Left ventricle myocardium superior (tissue), 1 donor: ENCODE measurements around the gene ALS2CL. TPM values are rescaled to one million over a fixed set of nuclear protein-coding genes. Genes with fewer than 3 reads are reported as not detected.

Source experiments
- ATAC-seq: fragments of 200-7000 bp; cut with Tn5 transposase; one replicate; pipeline ENCODE4 v1.9.1; 2020; ENCODE audit warnings: mild to moderate bottlenecking, moderate library complexity
- DNase-seq: peaks from one replicate; pipeline ENCODE4 v3.0.0-alpha.2; 2020
- intact Hi-C: fragments of 100-400 bp; cut with micrococcal nuclease; formaldehyde crosslinking; loops from one replicate; pipeline ENCODE4 v1.11.0; 2022
- total RNA-seq: library from RNA; stranded (reverse); fragmentation: NEBNext Ultra II Directional; extraction: Animal tissue kit (Norgen Biotek cat#: 25700); gene quantifications from one replicate; pipeline ENCODE4 v1.2.1, GENCODE V29; 2021
- donor health status: DM: no; HTN: yes; CAD: no; lungs with severe emphysema.

Gene ALS2CL
- total RNA-seq, 1 donor from 2014 or later: 33.1 TPM

DNA sequence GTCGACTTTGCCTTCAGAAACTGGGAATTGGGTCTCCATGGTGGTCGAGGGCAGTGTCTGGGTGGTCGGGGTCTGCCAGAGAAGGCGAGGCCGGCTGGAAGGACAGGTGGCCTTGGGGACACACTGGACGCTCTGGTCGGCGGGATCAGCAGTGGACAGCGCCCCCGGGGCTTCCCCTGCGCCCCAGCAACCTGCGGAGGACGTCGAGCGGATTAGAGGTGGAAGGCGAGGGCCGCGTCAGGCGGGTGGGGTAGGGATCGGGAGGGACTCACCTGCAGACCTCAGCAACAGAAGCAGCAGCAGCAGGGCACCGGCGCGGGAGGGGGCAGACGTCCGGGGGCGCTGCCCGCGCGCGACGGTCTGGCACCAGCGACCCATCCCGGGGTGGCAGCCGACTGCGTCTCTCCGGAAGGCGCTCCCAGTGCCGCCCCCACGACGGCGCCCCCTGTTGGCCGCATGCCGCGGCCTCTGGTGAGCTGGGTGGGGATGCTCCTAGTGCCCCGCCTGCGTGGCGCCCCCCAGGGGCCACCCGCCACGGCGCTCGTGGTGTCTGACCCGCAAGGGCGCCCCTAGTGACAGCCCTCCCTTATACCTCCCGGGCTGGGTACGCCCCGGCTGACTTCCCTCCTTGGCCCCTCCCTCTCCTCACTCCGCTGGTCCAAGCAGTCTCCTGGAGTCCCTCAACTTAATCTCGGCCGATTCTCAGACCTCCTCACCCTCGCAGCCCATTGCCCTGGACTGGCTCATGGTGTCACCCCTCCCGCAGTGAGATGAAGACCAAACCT lies 24.2 kb upstream of the ALS2CL start, which contains the start of gene PRSS50:
Gene PRSS50 (minus strand): TSS at position 423 of the 785 bp plus-strand sequence. CDS start 45 bp downstream, at position 378.
- DNase-seq: no peak
- ATAC-seq: no peak
- intact Hi-C loops: no loop called here

DNA sequence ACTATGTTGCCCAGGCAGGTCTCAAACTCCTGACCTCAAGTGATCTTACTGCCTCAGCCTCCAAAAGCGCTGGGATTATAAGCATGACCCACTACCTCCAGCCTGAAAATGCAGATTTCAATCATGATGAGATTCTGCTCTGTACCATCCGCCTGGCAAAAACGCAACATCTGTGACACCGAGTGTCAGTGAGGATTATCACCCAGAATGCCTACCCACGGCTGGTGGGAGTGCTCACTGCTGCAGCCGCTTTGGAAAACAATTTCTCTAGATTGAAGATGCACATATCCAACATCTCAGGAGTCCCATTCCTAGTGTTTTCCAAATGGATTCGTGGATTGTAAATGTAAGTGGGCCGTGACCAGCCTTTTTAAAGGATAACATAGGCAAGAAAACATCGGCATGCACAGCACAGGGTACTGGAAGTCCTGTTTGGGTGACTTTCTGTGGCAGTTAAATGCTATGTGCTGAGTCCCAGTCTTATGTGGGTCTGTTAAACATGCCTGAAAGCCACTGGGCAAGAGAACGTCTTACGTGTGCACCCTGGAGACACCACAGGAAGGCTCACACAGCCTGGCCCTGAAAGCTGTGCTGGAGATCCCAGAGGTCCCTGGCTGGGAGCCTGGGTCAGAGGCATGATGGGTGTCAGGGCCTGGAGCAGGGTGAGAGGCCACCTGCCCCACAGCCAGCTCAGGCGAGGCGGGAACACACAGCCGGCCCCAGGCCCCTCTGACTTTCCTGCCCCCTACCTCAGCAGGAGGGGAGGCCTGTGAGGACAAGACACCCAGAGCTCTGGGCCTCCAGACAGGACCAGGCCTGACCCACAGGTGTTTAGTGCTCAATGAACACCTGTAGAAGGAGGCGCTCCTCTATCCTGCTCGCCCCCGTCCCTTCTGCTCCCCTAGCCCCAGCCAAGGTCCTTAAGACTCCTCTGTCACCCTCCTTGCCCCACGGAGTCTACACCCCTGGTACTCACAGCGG lies 23.3 kb upstream of the ALS2CL start:
- ATAC-seq (no peak), DNase-seq (no peak)
- intact Hi-C loops: no loop called here

DNA sequence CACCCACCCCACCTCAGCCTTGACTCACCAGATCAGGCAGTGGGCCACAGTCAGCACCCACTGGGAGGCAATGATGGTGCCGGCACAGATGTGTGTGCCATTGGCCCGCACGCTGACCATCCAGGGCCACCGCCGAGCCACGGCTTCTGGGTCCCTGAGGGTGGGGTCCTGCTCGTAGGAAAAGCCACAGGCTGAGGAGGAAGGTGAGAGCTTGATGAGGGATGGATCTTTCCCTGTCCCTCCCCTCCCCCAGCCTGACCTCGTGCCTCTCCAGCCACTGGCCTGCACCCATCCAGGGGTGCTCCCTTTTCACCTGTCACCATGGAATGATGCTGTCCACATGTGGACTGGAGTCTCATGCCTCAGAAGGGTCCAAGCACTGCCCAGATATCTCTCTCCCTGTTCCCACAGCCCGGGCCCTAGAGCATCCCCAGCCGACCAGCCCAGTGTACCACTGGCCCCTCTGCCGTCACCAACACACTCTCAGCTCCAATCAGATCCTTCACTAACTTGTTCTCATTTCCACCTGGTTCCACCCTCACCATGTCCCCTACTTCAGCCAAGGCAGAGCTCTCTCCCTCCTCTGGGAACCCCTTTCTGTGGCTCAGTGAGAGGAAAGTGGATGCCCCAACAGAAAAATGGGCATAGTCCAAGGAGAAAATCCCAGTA lies 22.2 kb upstream of the ALS2CL start:
- intact Hi-C loops: no loop called here
- DNase-seq (no peak), ATAC-seq (no peak)

DNA sequence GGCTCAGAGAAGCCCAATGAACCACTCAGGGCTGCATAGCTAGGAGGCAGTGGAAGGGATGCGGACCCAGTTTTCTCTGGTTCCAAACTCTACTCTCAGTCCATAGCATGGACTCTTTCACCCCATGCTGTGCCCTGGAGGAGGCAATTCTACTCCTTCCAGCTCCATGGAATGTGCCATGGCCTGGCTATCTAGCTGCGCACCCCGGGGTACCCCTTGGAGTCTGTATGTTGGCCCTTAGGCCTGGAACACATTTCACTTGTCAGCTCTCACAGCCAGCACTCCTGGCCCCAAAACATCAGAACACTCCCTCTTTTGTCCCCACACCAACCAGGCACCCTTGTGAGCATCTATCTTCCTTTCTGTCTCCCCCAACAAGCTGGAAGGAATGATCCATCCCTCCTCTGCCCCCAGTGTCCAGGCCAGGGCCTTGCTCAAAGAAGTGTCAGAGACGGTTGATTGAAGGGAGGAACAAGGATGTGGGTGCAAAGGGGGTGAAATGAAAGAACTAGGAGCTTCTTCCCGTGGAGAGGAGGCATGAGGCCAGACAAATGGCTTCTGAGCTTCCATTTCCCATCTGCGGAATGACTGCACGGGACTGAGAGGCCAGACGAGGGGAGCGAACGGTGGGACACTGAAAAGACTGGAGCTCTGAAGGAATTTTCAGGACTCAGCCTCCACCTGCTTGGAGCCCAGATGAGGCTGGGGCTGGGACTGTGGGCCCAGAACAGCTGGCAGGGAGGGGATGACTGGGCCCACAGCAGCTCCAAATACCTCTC lies 21.4 kb upstream of the ALS2CL start:
- intact Hi-C loops: no loop called here
- ATAC-seq (no peak), DNase-seq (no peak)

DNA sequence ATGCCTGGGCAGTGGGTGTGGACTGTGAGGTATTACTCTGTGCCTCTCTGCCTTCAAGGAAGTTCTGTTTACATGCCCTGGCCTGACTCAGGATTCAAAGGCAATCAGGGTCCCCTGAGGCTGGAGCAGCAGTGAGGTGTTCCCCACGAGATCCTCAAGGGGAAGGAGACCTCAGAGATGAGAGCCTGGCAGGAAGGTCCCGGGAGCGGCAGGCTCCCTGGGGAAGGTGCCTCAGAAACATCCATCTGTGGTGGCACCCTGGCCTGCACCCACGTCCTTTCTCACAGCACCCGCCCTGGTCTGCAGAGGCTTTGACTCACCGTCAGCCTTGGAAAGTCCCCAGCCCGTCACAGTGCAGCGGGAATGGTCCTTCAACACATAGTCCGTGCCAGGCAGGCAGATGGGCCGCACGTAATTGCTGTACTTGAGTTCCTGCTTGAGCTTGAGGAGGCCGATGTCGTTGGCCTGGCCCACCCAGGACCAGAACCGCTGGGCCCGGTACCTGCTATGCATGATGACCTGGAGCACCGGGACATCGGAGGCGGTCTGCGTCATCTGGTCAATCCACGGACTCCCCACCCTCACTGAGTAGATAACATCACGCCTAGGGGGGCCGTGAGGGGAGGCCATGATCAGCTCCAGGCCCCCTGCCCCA lies 20.5 kb upstream of the ALS2CL start:
- intact Hi-C loops: no loop called here
- ATAC-seq: no peak
- no peak for DNase-seq

DNA sequence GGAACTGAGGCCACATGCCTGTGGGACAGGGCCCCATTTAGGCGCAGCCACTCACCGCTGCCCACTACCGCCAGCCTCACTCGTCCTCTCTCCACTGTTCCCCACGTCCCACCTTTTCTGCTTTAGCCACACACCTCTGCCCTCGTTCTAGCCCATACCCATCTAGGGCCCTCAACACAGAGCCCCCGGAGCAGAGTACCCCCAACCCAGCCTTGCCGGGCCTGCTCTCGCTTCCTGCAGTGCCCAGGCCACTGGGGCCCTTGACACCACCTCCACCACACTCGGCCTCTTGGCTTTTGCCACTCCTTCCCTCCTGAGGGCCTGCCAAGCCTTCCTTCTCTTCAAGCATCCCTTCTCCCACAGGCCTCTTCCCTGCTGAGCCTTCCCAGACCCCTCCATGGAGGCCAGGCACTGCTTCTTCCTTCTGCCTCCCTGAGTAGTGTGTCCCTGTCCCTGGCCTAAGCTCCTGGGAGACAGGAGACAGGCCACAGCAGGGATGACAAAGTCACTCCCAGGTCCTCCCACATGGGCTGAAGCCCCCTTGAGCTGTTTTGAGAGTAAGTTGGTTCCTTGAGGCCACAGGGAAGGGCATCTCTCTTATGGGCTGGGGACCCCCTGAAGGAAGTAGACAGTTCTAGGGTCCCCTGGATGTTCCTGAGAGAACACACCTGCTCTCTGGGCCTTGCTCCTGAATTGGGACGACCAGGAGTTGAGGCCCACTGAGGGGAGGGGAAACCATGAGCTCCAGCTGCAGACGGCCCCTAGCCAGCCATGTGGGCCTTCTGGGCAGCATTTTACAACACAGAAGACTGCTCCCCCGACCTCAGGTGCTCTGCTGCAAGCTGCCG lies 19.8 kb upstream of the ALS2CL start:
- no peak for DNase-seq
- intact Hi-C loops: no loop called here
- ATAC-seq: no peak

DNA sequence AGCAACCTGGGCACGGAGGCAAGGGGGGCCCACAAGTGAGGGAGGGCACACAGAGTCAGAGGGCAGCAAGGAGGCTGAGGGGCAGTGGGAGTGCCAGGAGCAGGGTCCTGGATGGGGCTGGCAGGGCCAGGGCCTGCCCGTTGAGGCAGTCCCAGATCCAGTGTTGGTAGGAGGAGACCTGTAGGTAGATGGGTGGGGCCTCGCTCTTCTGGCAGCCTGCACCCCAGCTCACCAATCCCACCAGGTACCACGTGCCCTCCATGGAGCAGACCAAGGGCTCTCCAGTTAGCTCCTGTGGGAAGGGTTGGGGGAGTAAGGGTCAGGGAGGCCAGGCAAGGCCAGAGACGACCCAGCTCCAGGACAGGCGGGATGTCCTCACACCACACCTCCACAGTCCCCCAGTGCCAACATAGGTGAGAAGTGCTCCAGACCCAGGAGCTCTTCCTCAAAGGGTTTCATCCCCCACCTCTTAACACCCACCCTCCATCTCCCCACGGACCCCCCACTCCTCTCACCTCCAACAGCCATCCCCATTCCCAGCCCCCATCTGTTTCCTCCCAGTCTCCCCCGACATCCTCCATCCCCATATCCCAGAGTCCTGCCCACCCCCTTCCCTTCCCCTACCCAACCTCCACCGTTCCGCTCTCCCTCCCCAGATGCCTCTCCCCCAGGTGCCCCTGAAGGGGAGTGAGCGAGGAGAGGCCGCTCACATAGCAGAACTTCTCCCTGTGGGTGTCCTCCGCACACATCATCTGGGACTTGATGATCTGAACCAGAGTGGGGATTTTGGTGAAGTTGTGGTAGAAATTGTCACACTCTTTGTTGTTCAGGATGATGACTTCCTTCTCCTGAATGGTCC lies 18.9 kb upstream of the ALS2CL start:
- no peak for ATAC-seq
- DNase-seq: no peak
- intact Hi-C loops: no loop called here

DNA sequence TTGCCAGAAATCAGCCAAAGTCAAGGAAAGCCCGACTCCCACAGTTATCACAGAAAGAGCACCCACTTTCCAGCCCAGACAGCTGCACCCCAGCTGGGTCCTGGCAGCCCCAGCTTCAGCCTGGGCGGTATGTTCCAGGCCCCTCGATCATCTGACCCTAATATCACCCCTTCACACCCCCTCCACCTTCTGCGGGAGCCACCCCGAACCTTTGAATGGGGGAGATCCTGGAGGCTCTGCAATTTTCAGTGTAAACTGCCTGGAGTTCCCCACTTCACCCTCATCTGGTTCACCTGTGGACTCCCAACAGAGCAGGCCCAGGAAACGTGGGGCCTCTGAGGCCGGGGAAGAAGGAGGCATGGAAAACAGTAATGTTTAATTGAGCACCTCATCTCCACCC lies 18.3 kb upstream of the ALS2CL start:
- no peak for DNase-seq
- intact Hi-C loops: no loop called here
- no peak for ATAC-seq

DNA sequence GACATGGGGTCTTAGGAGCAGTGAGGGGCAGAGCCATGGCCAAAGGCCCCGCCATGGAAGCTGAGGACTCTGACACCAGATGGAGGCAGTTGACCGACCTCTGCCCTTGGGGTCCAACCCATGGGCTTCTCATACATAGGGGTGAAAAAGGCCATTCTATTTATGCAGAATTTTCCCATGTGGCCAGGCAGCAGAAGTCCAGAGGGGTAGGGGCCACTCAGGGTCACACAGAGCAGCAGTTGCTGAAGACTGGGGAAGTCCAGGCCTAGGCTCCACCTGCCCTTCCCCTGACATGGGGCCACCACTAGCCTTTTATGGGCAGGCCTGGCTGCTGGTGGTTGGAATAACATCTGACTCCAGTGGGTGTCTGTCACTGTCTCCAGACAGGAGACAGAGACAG lies 17.8 kb upstream of the ALS2CL start:
- ATAC-seq (peak; percentile 40), DNase-seq (no peak)
- intact Hi-C loops: no loop called here

DNA sequence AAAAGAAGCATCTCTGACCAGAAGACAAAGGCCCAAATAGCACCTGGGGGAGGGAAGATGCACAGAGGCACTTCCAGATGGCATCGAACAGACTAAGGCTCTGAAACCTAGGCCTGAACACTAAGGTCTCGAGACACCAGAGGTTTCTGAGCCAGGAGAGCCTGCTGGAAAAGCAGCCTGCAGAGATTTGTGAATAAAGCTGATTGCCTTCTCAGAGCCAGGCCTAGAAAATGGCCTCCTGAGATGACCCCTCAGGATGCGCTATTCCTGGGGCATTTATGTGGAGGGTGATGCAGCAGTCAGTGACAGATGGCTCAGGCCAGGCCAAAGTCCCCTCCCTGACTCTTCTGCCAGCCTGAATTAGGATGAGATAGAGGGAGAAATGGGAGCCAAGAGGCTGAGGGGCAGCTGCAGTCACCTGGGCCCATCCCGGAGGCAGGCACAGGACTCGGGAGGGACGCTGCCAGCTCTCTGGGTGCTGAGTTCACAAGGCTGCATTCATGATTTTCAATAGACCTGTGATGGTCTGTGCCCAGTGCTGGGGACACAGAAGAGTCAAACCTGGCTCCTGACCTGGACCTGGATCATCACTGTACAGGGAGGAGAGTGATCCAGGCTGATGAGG lies 17.3 kb upstream of the ALS2CL start:
- intact Hi-C loops: no loop called here

DNA sequence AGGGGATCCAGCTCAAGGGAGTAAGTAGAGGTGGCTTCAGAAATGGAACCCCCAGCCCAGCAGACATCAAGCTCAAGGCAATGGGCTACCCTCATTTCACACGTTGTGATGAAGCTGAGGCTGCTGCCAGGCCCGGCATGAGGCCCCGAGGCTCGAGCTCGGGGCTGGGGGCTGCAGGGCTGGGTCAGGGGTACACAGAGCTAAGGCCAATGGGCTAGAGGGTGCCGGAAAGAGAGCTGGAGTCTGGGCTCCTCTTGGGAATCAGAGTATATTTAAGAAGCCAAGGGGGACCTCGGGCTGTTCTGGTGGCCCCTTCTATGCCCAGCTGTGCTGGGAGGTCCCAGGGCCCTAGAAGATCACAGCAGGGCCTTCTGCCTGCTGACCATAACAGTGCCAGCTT lies 16.8 kb upstream of the ALS2CL start:
- DNase-seq: no peak
- intact Hi-C loops: no loop called here
- no peak for ATAC-seq

More for the DNA sequence above, 17.3 kb upstream of the ALS2CL start:
- no peak for DNase-seq
- ATAC-seq: no peak

DNA sequence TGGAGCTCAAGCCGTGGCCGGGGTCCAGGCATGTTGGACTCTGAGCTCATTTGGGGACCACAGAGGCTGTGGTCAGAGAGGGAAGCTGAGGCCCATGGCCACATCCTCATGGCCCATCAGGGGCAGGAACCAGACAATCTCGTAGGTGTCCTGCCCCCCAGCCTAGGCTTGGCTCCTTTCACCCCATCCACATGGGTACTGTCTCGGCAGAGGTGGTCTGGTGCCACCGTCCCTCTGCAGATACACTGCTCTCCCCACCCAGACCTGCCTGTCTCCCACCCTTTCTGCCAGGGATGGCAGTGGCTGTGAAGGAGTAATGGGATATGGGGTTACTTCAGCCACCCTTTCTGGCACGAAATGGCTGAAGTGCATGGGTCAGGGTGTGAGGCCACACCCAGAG lies 16.2 kb upstream of the ALS2CL start:
- intact Hi-C loops: loop anchor here (5.0 kb wide), 1 partner anchor 203 kb away; no protein-coding TSS in a partner anchor
- ATAC-seq: no peak
- no peak for DNase-seq

DNA sequence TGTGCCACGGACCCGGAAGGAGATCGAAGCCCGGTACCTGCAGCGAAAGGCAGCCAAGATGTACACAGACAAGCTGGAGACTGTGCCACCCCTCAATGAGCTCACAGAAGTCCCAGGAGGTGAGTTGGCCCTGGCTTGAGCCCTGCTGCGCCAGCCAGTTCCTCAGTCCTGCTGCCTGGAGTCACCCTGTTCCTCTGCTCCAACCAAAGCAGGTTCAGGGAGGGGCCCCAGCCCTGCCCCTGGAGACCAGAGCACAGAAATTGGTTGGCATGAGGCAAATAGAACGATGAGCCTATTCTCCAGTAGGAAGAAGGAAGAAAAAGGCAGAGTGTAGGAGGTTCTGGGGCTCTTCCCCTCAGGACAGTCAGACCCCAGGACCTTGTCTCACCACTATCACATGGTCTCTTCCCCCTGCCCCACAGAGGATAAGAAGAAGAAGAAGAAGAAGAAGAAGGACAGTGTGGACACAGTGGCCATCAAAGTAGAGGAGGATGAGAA lies 15.7 kb upstream of the ALS2CL start:
- DNase-seq: no peak
- intact Hi-C loops: loop anchor here (5.0 kb wide), 1 partner anchor 203 kb away; no protein-coding TSS in a partner anchor

DNA sequence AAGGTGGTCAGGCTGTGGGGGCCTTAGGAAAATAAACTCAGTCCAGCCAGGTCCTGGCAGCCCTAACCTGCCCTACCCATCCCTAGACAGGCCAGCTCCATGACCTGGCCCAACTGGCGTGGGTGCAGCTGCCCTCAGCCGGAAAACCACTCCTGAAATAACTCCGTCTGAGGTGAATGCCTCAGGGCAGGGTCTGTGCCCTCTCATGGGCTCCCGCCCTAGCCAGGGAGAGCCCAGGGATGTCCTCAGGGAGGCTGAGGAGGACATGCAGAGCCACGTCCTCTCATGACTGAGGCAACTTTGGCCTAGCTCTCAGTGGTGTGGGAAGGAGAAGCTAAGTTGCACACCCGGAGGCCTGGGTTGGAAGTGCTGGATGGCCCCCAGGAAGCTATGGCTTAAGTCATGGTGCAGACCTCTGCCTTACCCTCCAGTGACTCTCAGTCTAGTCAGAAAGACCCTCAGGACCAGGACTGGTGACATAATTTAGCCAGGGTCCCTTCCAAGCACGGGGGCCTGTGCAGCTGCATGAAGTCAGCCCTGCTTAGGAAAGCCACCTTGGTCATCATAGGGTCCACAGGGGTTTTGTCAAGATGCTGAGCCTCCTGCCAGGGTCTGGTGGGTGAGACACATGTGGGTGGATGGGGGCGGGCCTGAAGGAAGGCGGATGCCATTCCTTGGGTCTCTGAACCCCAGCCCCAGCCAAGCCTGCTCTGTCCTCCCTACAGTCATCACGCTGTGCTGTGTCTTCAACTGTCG lies 15.1 kb upstream of the ALS2CL start:
- no peak for ATAC-seq
- DNase-seq: no peak
- intact Hi-C loops: loop anchor here (5.0 kb wide), 1 partner anchor 204 kb away; no protein-coding TSS in a partner anchor

More for the DNA sequence above, 15.7 kb upstream of the ALS2CL start:
- ATAC-seq: no peak

DNA sequence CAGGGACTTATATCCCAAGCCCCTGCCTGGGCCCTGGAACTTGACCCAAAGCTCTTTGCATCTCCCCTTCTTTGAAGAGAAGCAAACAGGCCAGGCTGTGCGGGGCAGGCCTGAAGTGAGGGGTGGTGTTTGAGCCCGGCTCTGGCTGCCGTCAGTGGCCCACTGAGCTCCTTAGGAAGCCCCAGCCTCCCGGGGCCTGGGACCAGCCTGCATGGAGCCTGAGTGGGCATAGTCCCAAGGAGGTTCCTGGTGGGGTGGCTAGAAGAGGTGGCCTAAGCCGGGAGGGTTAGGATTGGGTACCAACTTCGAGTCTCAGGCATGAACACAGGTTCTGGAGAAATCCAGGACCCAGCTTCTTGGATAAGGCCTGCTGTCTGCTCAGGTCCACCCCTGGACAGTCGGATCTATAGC lies 14.1 kb upstream of the ALS2CL start:
- no peak for ATAC-seq
- intact Hi-C loops: loop anchor here (5.0 kb wide), 1 partner anchor 205 kb away; no protein-coding TSS in a partner anchor
- DNase-seq: no peak
